HUES48 (cell line): ENCODE measurements around the gene C4B.
A peak's percentile ranks its signal among the peaks of the same experiment; 100 is the strongest.
"Not testable (repeated sequence)": the region's sequence is repeated elsewhere in the genome, so short reads cannot be mapped to it uniquely, and the experiment has no call there.

Experiments
- H3K27ac ChIP-seq: one replicate; pipeline ENCODE4 v1.7.0; 2013; ENCODE audit warnings: low read depth, low read length, inconsistent platforms
- H3K27me3 ChIP-seq: 2 replicates; pipeline ENCODE4 v1.6.1; 2013; ENCODE audit warnings: mild to moderate bottlenecking, low read length; ENCODE audit not compliant: control insufficient read depth, insufficient read depth
- H3K36me3 ChIP-seq: 2 replicates; pipeline ENCODE4 v1.6.1; 2013; ENCODE audit warnings: low read length; ENCODE audit not compliant: control insufficient read depth, insufficient read depth
- H3K4me1 ChIP-seq: 2 replicates; pipeline ENCODE4 v1.6.1; 2013; ENCODE audit warnings: mild to moderate bottlenecking, low read length; ENCODE audit not compliant: control insufficient read depth, insufficient read depth
- H3K4me3 ChIP-seq: 2 replicates; pipeline ENCODE4 v1.5.1; 2013; ENCODE audit warnings: mild to moderate bottlenecking, low read depth, low read length
- H3K9ac ChIP-seq: 2 replicates; pipeline ENCODE4 v1.6.1; 2013; ENCODE audit warnings: mild to moderate bottlenecking, low read depth, low read length, moderate library complexity
- H3K9me3 ChIP-seq: 2 replicates; pipeline ENCODE4 v1.6.1; 2013; ENCODE audit warnings: low read length; ENCODE audit not compliant: control insufficient read depth, insufficient read depth

C4B gene

GRCh38 chr6:31971279-31971992 lies 43.2 kb upstream of the C4B start:
- H3K9ac ChIP-seq = peak overlapping the region; percentile 77
- peaks cover 40% of the 10 kb centered on the region for H3K36me3 ChIP-seq
- H3K27ac ChIP-seq = peak overlapping the region; percentile 99
- no peaks in the 10 kb centered on the region for H3K9me3 ChIP-seq
- no peaks in the 10 kb centered on the region for H3K4me1 ChIP-seq
- no peaks in the 10 kb centered on the region for H3K27me3 ChIP-seq
- peak overlapping the region; percentile 92 for H3K4me3 ChIP-seq

- Histone ChIP-seq H3K4me3 (peak within 1 kb of the TSS; percentile 92), H3K9me3 (no peaks in the 10 kb centered on the region), H3K27me3 (no peaks in the 10 kb centered on the region), H3K27ac (peak within 1 kb of the TSS; percentile 99), H3K4me1 (no peaks in the 10 kb centered on the region), H3K9ac (peak within 1 kb of the TSS; percentile 77), H3K36me3 (peaks cover 33% of the 10 kb centered on the region)
These were observed 42.4 kb upstream of the C4B start, which contains the start of gene DXO for GRCh38 chr6:31971993-31972708. DXO (minus strand) TSS chr6:31972138; CDS start chr6:31971675, 463 bp downstream.

- no peaks in the 10 kb centered on the region for H3K4me1 ChIP-seq
- peak overlapping the region; percentile 77; the same call in 1 of the 2 replicates for H3K9ac ChIP-seq
- no peaks in the 10 kb centered on the region for H3K27me3 ChIP-seq
- peak overlapping the region; percentile 92 for H3K4me3 ChIP-seq
- peaks cover 26% of the 10 kb centered on the region for H3K36me3 ChIP-seq
- H3K27ac ChIP-seq = peak overlapping the region; percentile 99
- no peaks in the 10 kb centered on the region for H3K9me3 ChIP-seq
These were observed 41.8 kb upstream of the C4B start for GRCh38 chr6:31972709-31973350.

- H3K9ac ChIP-seq, H3K27me3 ChIP-seq, H3K27ac ChIP-seq, H3K4me3 ChIP-seq, H3K4me1 ChIP-seq, H3K36me3 ChIP-seq, H3K9me3 ChIP-seq: not testable (repeated sequence)
These were observed 38.5 kb upstream of the C4B start for GRCh38 chr6:31976065-31976464.

- peaks cover 7% of the 10 kb centered on the region; the same call in 1 of the 2 replicates for H3K36me3 ChIP-seq
- H3K9ac ChIP-seq = no peak overlapping the region
- H3K9me3 ChIP-seq = no peaks in the 10 kb centered on the region
- no peaks in the 10 kb centered on the region for H3K27me3 ChIP-seq
- H3K4me1 ChIP-seq = no peaks in the 10 kb centered on the region
- no peak overlapping the region for H3K27ac ChIP-seq
- no peak overlapping the region for H3K4me3 ChIP-seq
These were observed 36.7 kb upstream of the C4B start for GRCh38 chr6:31977816-31978431.

- Histone ChIP-seq H3K27me3 (no peaks in the 10 kb centered on the region), H3K27ac (no peak overlapping the region), H3K36me3 (peaks cover 7% of the 10 kb centered on the region; the same call in 1 of the 2 replicates), H3K9ac (no peak overlapping the region), H3K4me3 (no peak overlapping the region), H3K4me1 (no peaks in the 10 kb centered on the region), H3K9me3 (no peaks in the 10 kb centered on the region)
These were observed 35.8 kb upstream of the C4B start for GRCh38 chr6:31978831-31979230.

GRCh38 chr6:31979238-31979898 lies 35.2 kb upstream of the C4B start:
- Histone ChIP-seq H3K9me3 (no peaks in the 10 kb centered on the region), H3K4me1 (no peaks in the 10 kb centered on the region), H3K36me3 (peaks cover 7% of the 10 kb centered on the region; the same call in 1 of the 2 replicates), H3K27me3 (no peaks in the 10 kb centered on the region), H3K27ac (no peak overlapping the region), H3K4me3 (no peak overlapping the region), H3K9ac (no peak overlapping the region)

- H3K4me1 ChIP-seq, H3K27ac ChIP-seq, H3K27me3 ChIP-seq, H3K9me3 ChIP-seq, H3K4me3 ChIP-seq, H3K36me3 ChIP-seq, H3K9ac ChIP-seq: not testable (repeated sequence)
These were observed 34.3 kb upstream of the C4B start for GRCh38 chr6:31980195-31980876.

- not testable (repeated sequence) for H3K4me1 ChIP-seq, H3K9ac ChIP-seq, H3K36me3 ChIP-seq, H3K27ac ChIP-seq, H3K4me3 ChIP-seq, H3K27me3 ChIP-seq, H3K9me3 ChIP-seq
These were observed 33.6 kb upstream of the C4B start for GRCh38 chr6:31980998-31981397.

- H3K27me3 ChIP-seq, H3K36me3 ChIP-seq, H3K9me3 ChIP-seq, H3K27ac ChIP-seq, H3K4me3 ChIP-seq, H3K9ac ChIP-seq, H3K4me1 ChIP-seq: not testable (repeated sequence)
These were observed 32.9 kb upstream of the C4B start, which contains the start of gene C4A for GRCh38 chr6:31981744-31982143. C4A (plus strand) TSS chr6:31982057; CDS start chr6:31982108, 51 bp downstream.
